Keratinocyte (primary cell): ENCODE results near the gene ARL13B. TPM values are rescaled to one million over a fixed set of nuclear protein-coding genes. Genes with fewer than 3 reads are reported as not detected.

ENCODE experiments used
- DNase-seq: peaks from one replicate; pipeline ENCODE4 v3.0.0-alpha.2; 2011; ENCODE audit warnings: low read depth, missing footprints, low spot score
- FAIRE-seq: peaks from 2 replicates; lab custom pipeline; 2011; peaks lifted over from hg19 to GRCh38; lab: Jason Lieb, UNC
- H2AFZ ChIP-seq: 2 replicates; pipeline ENCODE4 v1.6.0; 2012; ENCODE audit warnings: low read length, control low read depth, inconsistent platforms; ENCODE audit not compliant: control insufficient read depth
- H3K27ac ChIP-seq: 2 replicates; pipeline ENCODE4 v1.5.1; 2011; ENCODE audit warnings: low read length; ENCODE audit not compliant: control insufficient read depth, insufficient read depth
- H3K27me3 ChIP-seq: 3 replicates; pipeline ENCODE4 v1.6.0; 2011; ENCODE audit warnings: low read length; ENCODE audit not compliant: control insufficient read depth, insufficient read depth; ENCODE audit errors: extremely low read depth
- H3K36me3 ChIP-seq, 2 experiments: 2 replicates in 1 of 2; 3 replicates in 1 of 2; pipeline ENCODE4 v1.5.1; 2011; ENCODE audit warnings: low read length in 2 of 2, mild to moderate bottlenecking in 1 of 2; ENCODE audit not compliant: control insufficient read depth in 2 of 2, insufficient read depth in 2 of 2; ENCODE audit errors: extremely low read depth in 1 of 2
- H3K4me1 ChIP-seq: 3 replicates; pipeline ENCODE4 v1.5.1; 2011; ENCODE audit warnings: low read length; ENCODE audit not compliant: control insufficient read depth, insufficient read depth; ENCODE audit errors: extremely low read depth
- H3K4me2 ChIP-seq: 3 replicates; pipeline ENCODE4 v1.6.0; 2011; ENCODE audit warnings: low read depth, low read length; ENCODE audit not compliant: control insufficient read depth, insufficient read depth; ENCODE audit errors: extremely low read depth
- H3K4me3 ChIP-seq, 3 experiments: fragments of 200-600 bp in 1 of 3; sonication (generic) in 1 of 3; 2 replicates in 2 of 3; 3 replicates in 1 of 3; pipeline ENCODE4 v1.5.1; 2011 to 2016; ENCODE audit warnings: low read length in 3 of 3, mild to moderate bottlenecking in 3 of 3, control low read depth in 2 of 3, inconsistent platforms in 1 of 3, low read depth in 1 of 3, mixed read lengths in 1 of 3, mixed run types in 1 of 3, moderate library complexity in 1 of 3; ENCODE audit not compliant: control insufficient read depth in 2 of 3, insufficient read depth in 2 of 3; ENCODE audit errors: extremely low read depth in 1 of 3
- H3K79me2 ChIP-seq: 2 replicates; pipeline ENCODE4 v1.6.0; 2012; ENCODE audit warnings: low read length; ENCODE audit not compliant: control insufficient read depth, insufficient read depth
- H3K9ac ChIP-seq: 3 replicates; pipeline ENCODE4 v1.6.0; 2011; ENCODE audit warnings: low read length; ENCODE audit not compliant: control insufficient read depth, insufficient read depth; ENCODE audit errors: extremely low read depth
- H3K9me1 ChIP-seq: 3 replicates; pipeline ENCODE4 v1.6.0; 2011; ENCODE audit warnings: low read length; ENCODE audit not compliant: control insufficient read depth, insufficient read depth; ENCODE audit errors: extremely low read depth
- H3K9me3 ChIP-seq: 2 replicates; pipeline ENCODE4 v1.5.1; 2012; ENCODE audit warnings: low read depth, low read length; ENCODE audit not compliant: control insufficient read depth
- H4K20me1 ChIP-seq: 3 replicates; pipeline ENCODE4 v1.6.0; 2011; ENCODE audit warnings: low read length; ENCODE audit not compliant: control insufficient read depth, insufficient read depth; ENCODE audit errors: extremely low read depth
- CTCF ChIP-seq, 3 experiments: IDR thresholded peaks in 1 of 3; conservative IDR thresholded peaks in 1 of 3; optimal IDR thresholded peaks in 1 of 3; 2 replicates in 2 of 3; 3 replicates in 1 of 3; pipeline versions ENCODE3 to v1.5.1; 2011; ENCODE audit warnings: low read length in 3 of 3, mild to moderate bottlenecking in 3 of 3, moderate library complexity in 2 of 3, control low read depth in 1 of 3, inconsistent platforms in 1 of 3; ENCODE audit not compliant: insufficient read depth in 2 of 3; ENCODE audit errors: extremely low read depth in 1 of 3
- EZH2 ChIP-seq: IDR thresholded peaks from one replicate; pipeline ENCODE4 v1.6.1; 2012; ENCODE audit warnings: inconsistent platforms, mild to moderate bottlenecking, low read length, moderate library complexity
- dilution Hi-C: fragments of 300-500 bp; cut with MboI; formaldehyde crosslinking; loops from one replicate; pipeline ENCODE4 v1.7.0; 2020; ENCODE audit warnings: low sequenced_read_pairs; ENCODE audit not compliant: extremely low pct_ligation_motif_present
- polyA plus RNA-seq, 5 experiments: library from polyadenylated mRNA; depleted of rRNA in 3 of 5; stranded (reverse) in 3 of 5; stranded (forward) in 1 of 5; unstranded in 1 of 5; fragments of >200 nt; gene quantifications; 1 replicate in 1 of 5; 2 replicates in 3 of 5; 3 replicates in 1 of 5; pipeline versions ENCODE4 v1.2.1 to v1.2.3, GENCODE V29; 2011 to 2012; ENCODE audit warnings: missing spikeins in 2 of 5, low read depth in 1 of 5, low replicate concordance in 1 of 5

Gene ARL13B
- polyA plus RNA-seq, 1 donor (not counting 4 experiments of a cell fraction or from before 2014, with no cell fraction given), result 6.8 TPM

- DNase-seq (no peak), FAIRE-seq (no peak)
- H3K79me2 ChIP-seq, result no peaks in the 10 kb centered on the region
- no peak overlapping the region for H2AFZ ChIP-seq
- H4K20me1 ChIP-seq, result no peaks in the 10 kb centered on the region
- peaks cover 0 to 5% of the 10 kb centered on the region in 2 experiments for H3K36me3 ChIP-seq
- H3K27me3 ChIP-seq, result no peaks in the 10 kb centered on the region
- no peak overlapping the region for H3K9ac ChIP-seq
- H3K4me1 ChIP-seq, result no peaks in the 10 kb centered on the region
- no peaks in the 10 kb centered on the region for H3K9me1 ChIP-seq
- no peak overlapping the region for H3K4me3 ChIP-seq
- H3K9me3 ChIP-seq, result no peaks in the 10 kb centered on the region
- no peak overlapping the region for H3K4me2 ChIP-seq
- dilution Hi-C loops, result no loop called here
- H3K27ac ChIP-seq, result no peak overlapping the region
- TF ChIP-seq CTCF (optimal IDR thresholded peaks at IDR 0.05 in 1 of 3, IDR thresholded peaks at IDR 0.05 in 1 of 3, conservative IDR thresholded peaks at IDR 0.05 in 1 of 3; ENCODE audit: extremely low read depth in 1 of 3, insufficient read depth in 2 of 3, low read length in 3 of 3) (no peak), EZH2 (no peak)
Observed at GRCh38 chr3:94095111-94095510, 115.2 kb downstream of the ARL13B start.

- TF ChIP-seq CTCF (optimal IDR thresholded peaks at IDR 0.05 in 1 of 3, IDR thresholded peaks at IDR 0.05 in 1 of 3, conservative IDR thresholded peaks at IDR 0.05 in 1 of 3; ENCODE audit: extremely low read depth in 1 of 3, insufficient read depth in 2 of 3, low read length in 3 of 3) (no peak), EZH2 (no peak)
- no peak overlapping the region for H3K9ac ChIP-seq
- no peaks in the 10 kb centered on the region for H3K9me1 ChIP-seq
- no peak overlapping the region for H3K4me2 ChIP-seq
- dilution Hi-C loops, result no loop called here
- H4K20me1 ChIP-seq, result no peaks in the 10 kb centered on the region
- H3K79me2 ChIP-seq, result no peaks in the 10 kb centered on the region
- H3K4me3 ChIP-seq, result no peak overlapping the region
- no peak for FAIRE-seq
- H3K27me3 ChIP-seq, result no peaks in the 10 kb centered on the region
- no peak overlapping the region for H3K27ac ChIP-seq
- H3K4me1 ChIP-seq, result no peaks in the 10 kb centered on the region
- H2AFZ ChIP-seq, result no peak overlapping the region
- H3K36me3 ChIP-seq, result peaks cover 0 to 5% of the 10 kb centered on the region in 2 experiments
- no peak for DNase-seq
- no peaks in the 10 kb centered on the region for H3K9me3 ChIP-seq
Observed at GRCh38 chr3:94098452-94098851, 118.5 kb downstream of the ARL13B start.
